Body of pancreas (tissue), 4 donors: ENCODE results near the gene CFAP100.

Experiments
- CTCF ChIP-seq, 7 experiments: fragments of 450-650 bp in 4 of 7; fragments of 200-600 bp in 3 of 7; sonication (generic) in 3 of 7; IDR thresholded peaks; one replicate each; pipeline ENCODE4 v1.5.1; 2016 to 2019; ENCODE audit warnings: antibody characterized with exemption in 7 of 7
- POLR2A ChIP-seq, 3 donors: fragments of 450-650 bp; IDR thresholded peaks; one replicate each; pipeline ENCODE4 v1.6.1; 2016; ENCODE audit warnings: antibody characterized with exemption in 3 of 3, mild to moderate bottlenecking in 2 of 3

GRCh38 chr3:126375835-126376331 lies 18.8 kb upstream of the CFAP100 start:
- TF ChIP-seq CTCF (IDR thresholded peaks at IDR 0.05) (no peak), POLR2A (IDR thresholded peaks at IDR 0.05) (no peak)
